ENCODE data around the gene PSMB11.

PSMB11 gene

GRCh38 chr14:23060536-23061260, 18.7 kb downstream of the PSMB11 start:
- Histone ChIP-seq H3K27ac (ENCODE audit: low read depth, low read length) (no peak overlapping the region), H3K9me3 (ENCODE audit: control insufficient read depth, insufficient read depth, low read length) (no peaks in the 10 kb centered on the region), H3F3A (ENCODE audit: control insufficient read depth, insufficient read depth) (peaks cover 33% of the 10 kb centered on the region), H3K36me3 (ENCODE audit: control insufficient read depth, low read length) (peaks cover 63% of the 10 kb centered on the region), H3K79me2 (ENCODE audit: control insufficient read depth, low read length) (peaks cover 5% of the 10 kb centered on the region), H3K4me2 (ENCODE audit: low read length) (no peak overlapping the region), H4K20me1 (ENCODE audit: control insufficient read depth, insufficient read depth, low read depth, low read length) (0 out of 2 replicates have a peak, but pooled peaks cover 3% of the 10 kb centered on the region), H3K9me2 (replicated peaks; ENCODE audit: control insufficient read depth, low read length) (no peaks in the 10 kb centered on the region), H3K27me3 (ENCODE audit: control insufficient read depth, low read length) (peaks cover 6% of the 10 kb centered on the region; the same call in 1 of the 2 replicates), H3K4me1 (ENCODE audit: control insufficient read depth, low read length) (peaks cover 26% of the 10 kb centered on the region), H3K4me3 (ENCODE audit: low read length) (no peak overlapping the region)
- no peak for TF ChIP-seq EZH2phosphoT487 (IDR thresholded peaks at IDR 0.05; ENCODE audit: borderline replicate concordance, low read length)
- TF ChIP-seq, protein P1, sequence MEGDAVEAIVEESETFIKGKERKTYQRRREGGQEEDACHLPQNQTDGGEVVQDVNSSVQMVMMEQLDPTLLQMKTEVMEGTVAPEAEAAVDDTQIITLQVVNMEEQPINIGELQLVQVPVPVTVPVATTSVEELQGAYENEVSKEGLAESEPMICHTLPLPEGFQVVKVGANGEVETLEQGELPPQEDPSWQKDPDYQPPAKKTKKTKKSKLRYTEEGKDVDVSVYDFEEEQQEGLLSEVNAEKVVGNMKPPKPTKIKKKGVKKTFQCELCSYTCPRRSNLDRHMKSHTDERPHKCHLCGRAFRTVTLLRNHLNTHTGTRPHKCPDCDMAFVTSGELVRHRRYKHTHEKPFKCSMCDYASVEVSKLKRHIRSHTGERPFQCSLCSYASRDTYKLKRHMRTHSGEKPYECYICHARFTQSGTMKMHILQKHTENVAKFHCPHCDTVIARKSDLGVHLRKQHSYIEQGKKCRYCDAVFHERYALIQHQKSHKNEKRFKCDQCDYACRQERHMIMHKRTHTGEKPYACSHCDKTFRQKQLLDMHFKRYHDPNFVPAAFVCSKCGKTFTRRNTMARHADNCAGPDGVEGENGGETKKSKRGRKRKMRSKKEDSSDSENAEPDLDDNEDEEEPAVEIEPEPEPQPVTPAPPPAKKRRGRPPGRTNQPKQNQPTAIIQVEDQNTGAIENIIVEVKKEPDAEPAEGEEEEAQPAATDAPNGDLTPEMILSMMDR (IDR thresholded peaks at IDR 0.05; ENCODE audit: low read depth, low read length, poor library complexity, severe bottlenecking), result no peak

DNA sequence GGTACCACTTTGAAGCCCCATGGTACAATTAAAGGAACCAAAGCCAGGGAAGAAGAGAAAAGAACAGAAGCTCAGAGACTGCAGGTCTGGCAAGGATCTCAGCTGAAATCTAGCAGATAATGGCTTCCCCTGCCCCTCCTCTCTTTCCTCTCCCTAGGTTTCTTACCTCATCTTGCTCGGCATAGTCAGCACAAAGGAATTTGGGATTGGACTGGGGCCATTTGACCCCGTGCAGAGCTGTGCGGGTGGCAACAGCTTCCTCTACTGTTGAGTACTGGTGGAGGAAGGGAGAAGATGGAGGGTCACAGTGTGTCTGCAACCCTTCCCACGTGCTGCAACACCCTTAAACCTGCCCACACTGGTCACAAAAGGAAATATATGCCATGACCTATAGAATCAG, 20.0 kb downstream of the PSMB11 start:
- no peaks in the 10 kb centered on the region for H3K27me3 ChIP-seq (ENCODE audit: control insufficient read depth, low read length)
- TF ChIP-seq EZH2phosphoT487 (IDR thresholded peaks at IDR 0.05; ENCODE audit: borderline replicate concordance, low read length), result no peak
- TF ChIP-seq, protein P1 (IDR thresholded peaks at IDR 0.05; ENCODE audit: low read depth, low read length, poor library complexity, severe bottlenecking), result no peak
- H3K4me1 ChIP-seq (ENCODE audit: control insufficient read depth, low read length), result peaks cover 13% of the 10 kb centered on the region
- H3K9me2 ChIP-seq (replicated peaks; ENCODE audit: control insufficient read depth, low read length), result no peaks in the 10 kb centered on the region
- no peaks in the 10 kb centered on the region for H3K9me3 ChIP-seq (ENCODE audit: control insufficient read depth, insufficient read depth, low read length)
- no peak overlapping the region for H3K4me3 ChIP-seq (ENCODE audit: low read length)
- H3K27ac ChIP-seq (ENCODE audit: low read depth, low read length), result no peak overlapping the region
- H4K20me1 ChIP-seq (ENCODE audit: control insufficient read depth, insufficient read depth, low read depth, low read length), result peaks cover 11% of the 10 kb centered on the region; the same call in 1 of the 2 replicates
- H3F3A ChIP-seq (ENCODE audit: control insufficient read depth, insufficient read depth), result peaks cover 33% of the 10 kb centered on the region
- peaks cover 76% of the 10 kb centered on the region for H3K36me3 ChIP-seq (ENCODE audit: control insufficient read depth, low read length)
- peaks cover 18% of the 10 kb centered on the region for H3K79me2 ChIP-seq (ENCODE audit: control insufficient read depth, low read length)
- H3K4me2 ChIP-seq (ENCODE audit: low read length), result no peak overlapping the region

DNA sequence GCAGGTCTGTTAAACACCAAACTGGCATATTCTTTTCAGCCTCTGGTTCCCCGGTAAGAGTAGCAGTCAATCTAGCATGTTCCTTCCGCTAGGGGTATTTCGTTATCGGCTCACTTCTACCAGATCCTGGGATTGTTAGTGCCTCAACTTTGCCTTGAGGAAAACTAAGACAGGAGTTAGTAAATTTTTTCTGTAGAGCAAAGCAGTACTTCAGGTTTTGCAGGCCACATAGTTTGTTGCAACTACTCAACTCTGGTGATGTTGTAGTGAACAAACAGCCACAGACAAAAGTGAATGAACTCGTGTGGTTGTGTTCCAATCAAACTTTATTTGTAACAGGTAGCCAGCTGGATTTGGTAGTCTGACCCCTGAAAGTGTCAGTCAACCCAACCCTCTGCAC, 21.6 kb downstream of the PSMB11 start:
- Histone ChIP-seq H3K27ac (ENCODE audit: low read depth, low read length) (no peak overlapping the region), H4K20me1 (ENCODE audit: control insufficient read depth, insufficient read depth, low read depth, low read length) (peaks cover 23% of the 10 kb centered on the region), H3K79me2 (ENCODE audit: control insufficient read depth, low read length) (peaks cover 33% of the 10 kb centered on the region), H3K9me3 (ENCODE audit: control insufficient read depth, insufficient read depth, low read length) (no peaks in the 10 kb centered on the region), H3K4me2 (ENCODE audit: low read length) (no peak overlapping the region), H3K27me3 (ENCODE audit: control insufficient read depth, low read length) (no peaks in the 10 kb centered on the region), H3F3A (ENCODE audit: control insufficient read depth, insufficient read depth) (peaks cover 28% of the 10 kb centered on the region), H3K4me3 (ENCODE audit: low read length) (no peak overlapping the region), H3K36me3 (ENCODE audit: control insufficient read depth, low read length) (peaks cover 90% of the 10 kb centered on the region), H3K4me1 (ENCODE audit: control insufficient read depth, low read length) (peaks cover 12% of the 10 kb centered on the region), H3K9me2 (replicated peaks; ENCODE audit: control insufficient read depth, low read length) (no peaks in the 10 kb centered on the region)
- TF ChIP-seq EZH2phosphoT487 (IDR thresholded peaks at IDR 0.05; ENCODE audit: borderline replicate concordance, low read length), result no peak
- TF ChIP-seq, protein P1 (IDR thresholded peaks at IDR 0.05; ENCODE audit: low read depth, low read length, poor library complexity, severe bottlenecking), result no peak
